HG02870 (cell line): Measurements from ENCODE around the gene RHBDL3.

Experiments
- ATAC-seq: cut with Tn5 transposase; IDR thresholded peaks from one replicate; pipeline ENCODE4 v1.9.1; 2021; ENCODE audit warnings: mild to moderate bottlenecking, moderate library complexity; ENCODE audit not compliant: unreplicated experiment

RHBDL3 gene

DNA sequence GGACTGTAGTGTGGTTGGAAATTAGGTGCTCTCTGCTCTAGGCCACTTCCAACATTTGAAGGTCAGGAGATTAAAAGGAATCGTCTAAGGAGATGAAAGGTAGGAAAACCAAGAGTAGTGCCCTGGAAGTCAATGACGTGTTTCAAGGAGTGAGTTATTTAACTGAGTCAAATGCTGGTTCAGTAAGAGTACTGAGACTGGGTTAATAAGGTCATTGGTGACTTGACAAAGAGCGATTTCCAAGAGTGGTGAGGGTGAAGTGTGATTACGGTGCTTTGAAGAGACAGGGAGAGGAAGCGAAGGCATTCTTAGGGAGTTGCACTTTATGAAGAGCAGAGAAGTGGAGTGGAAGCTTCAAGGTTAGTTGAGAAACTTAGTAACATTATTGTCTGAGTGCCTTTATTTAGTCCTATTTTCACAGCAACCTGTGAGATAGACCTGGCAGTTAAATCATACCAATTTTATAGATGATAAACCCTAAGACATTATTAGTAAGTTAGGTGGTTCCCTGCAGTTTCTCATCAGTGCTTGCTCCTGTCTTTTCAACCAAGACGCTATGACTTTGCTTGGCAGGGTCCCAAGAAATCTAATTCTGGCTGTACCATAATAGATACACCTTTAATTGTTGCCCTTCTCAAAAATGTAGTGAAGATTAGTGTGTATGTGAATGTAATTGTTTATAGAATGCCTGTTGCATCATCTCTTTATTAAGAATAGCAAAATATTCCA lies 90.2 kb downstream of the RHBDL3 start:
- no peak for ATAC-seq

DNA sequence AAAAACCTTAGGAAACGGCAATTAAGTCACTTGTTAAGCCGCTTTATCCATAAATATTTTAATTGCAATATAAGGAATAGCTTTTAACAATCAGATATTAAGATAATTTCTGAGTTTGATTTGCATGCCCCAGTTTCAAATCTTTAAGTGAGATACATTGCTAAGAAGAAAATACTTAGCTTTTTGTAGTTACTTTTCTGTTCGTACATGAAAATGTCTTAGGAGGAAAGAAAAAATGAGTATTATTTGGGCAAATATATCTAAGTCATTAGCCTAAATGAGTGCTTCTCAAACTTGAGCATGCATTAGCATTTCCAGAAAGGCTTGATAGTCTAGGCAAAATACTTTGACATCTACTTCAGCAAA lies 90.7 kb downstream of the RHBDL3 start:
- no peak for ATAC-seq

DNA sequence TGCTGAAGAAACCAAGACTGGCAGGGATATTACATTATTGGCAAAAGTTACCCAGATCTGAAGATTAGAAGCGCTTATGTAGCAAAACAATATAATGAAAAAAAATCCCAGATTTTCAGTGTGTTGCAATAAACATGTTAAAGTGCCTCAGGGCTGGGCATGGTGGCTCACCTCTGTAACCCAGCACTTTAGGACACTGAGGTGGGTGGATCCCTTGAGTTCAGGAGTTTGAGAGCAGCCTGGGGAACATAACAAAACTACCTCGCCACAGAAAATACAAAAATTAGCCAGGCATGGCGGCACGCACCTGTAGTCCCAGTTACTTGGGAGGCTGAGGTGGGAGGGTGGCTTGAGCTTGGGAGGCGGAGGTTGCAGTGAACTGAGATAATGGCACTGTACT lies 91.1 kb downstream of the RHBDL3 start:
- ATAC-seq = no peak

DNA sequence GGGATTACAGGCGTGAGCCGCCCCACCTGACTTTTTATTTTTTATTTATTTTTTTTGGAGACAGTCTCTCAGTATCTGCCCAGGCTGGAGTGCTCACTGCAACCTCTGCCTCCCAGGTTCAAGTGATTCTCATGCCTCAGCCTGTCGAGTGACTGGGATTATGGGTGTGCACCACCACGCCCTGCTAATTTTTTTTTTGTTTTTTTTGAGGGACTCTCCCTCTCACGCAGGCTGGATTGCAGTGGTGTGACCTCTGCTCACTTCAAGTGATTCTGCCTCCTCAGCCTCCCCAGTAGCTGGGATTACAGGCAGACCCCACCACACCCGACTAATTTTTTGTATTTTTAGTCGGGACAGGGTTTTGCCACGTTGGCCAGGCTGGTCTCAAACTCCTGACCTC lies 92.0 kb downstream of the RHBDL3 start:
- ATAC-seq = no peak

DNA sequence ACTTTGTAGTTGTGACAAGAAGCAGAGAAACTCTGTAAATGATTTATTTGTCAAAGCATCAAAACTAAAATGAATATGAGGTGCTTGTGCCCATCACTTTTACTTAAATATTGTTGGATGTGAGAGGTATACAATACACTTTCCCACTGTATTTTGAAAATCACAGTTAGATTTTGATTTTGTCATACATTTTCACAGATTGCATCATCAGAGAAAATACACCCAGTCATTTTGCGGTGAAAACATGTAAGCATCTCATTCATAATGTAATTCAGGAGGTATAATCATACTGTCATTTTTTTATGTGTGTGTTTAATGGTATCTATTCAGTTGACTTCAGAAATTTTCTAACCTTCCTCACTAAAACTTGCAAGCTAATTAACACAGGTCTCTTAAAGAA lies 95.6 kb downstream of the RHBDL3 start:
- ATAC-seq = no peak

DNA sequence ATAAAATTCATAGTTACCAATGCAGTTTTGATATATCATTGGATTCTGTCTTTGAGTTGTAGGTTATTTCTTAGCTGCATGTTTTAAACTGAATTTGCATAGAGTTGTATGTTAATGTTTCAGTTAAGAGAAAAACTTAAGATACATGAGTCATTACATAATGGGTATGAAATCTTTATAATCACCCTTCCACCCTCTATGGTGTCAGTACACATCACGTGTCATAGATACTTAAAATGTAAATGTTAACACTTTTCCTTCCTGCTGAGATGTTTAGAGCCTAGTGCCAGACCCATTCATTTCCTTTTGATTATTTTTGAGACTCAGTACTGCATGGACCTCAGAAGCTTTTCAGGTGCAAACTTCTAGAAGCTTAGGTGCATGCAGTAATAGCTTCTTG lies 104.8 kb downstream of the RHBDL3 start:
- ATAC-seq = no peak
